A549 treated with GW870086 at 1 μM for 4 hours (cell line): ENCODE results near the gene ABHD6. TPM values are rescaled to one million over a fixed set of nuclear protein-coding genes. Genes with fewer than 3 reads are reported as not detected.

Experiments used
- total RNA-seq: library from RNA; stranded (reverse); fragments of 200-300 nt; extraction: Qiagen RNA extraction; gene quantifications from 5 replicates; pipeline ENCODE4 v1.2.3, GENCODE V29; 2022; ENCODE audit warnings: low read depth

ABHD6 gene, protein sequence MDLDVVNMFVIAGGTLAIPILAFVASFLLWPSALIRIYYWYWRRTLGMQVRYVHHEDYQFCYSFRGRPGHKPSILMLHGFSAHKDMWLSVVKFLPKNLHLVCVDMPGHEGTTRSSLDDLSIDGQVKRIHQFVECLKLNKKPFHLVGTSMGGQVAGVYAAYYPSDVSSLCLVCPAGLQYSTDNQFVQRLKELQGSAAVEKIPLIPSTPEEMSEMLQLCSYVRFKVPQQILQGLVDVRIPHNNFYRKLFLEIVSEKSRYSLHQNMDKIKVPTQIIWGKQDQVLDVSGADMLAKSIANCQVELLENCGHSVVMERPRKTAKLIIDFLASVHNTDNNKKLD
- total RNA-seq: 9.4 to 12.3 TPM (median 11.4 TPM) in 5 replicates

DNA sequence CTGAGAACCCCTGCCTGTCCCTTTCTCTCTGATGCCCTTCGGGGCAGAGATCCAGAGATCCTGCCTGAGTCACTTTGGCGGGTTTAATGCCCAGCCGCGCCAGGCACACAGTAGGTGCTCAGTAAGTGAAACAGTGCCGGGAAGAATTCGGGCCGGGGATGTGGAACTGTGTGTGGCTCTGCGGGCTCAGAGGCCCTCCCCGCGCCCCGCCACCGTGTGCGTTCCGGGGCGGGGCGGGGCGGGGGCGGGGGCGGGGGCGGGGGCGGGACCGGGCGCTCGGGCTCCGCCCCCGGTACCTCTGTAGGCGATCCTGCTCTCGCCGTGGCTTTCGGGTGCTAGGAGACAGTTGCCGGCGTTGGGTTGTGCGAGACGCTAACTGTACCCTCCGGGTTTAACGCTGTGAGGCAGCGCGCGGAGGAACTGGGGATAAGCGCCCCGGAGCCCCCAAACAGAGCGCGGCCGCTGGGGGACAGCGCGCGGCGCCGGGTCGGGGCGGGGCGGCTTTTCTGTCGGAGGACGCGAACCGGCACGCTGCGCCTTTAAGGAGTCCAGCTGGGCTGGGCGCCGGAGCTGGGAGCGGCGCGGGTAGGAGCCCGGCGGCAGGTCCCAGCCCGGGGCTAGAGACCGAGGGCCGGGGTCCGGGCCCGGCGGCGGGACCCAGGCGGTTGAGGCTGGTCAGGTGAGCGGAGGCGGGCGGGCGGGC is at the start of gene ABHD6:
TSS of gene ABHD6 (plus strand) at position 555 of the 703 bp plus-strand sequence. CDS start 18,795 bp downstream, outside the sequence.

DNA sequence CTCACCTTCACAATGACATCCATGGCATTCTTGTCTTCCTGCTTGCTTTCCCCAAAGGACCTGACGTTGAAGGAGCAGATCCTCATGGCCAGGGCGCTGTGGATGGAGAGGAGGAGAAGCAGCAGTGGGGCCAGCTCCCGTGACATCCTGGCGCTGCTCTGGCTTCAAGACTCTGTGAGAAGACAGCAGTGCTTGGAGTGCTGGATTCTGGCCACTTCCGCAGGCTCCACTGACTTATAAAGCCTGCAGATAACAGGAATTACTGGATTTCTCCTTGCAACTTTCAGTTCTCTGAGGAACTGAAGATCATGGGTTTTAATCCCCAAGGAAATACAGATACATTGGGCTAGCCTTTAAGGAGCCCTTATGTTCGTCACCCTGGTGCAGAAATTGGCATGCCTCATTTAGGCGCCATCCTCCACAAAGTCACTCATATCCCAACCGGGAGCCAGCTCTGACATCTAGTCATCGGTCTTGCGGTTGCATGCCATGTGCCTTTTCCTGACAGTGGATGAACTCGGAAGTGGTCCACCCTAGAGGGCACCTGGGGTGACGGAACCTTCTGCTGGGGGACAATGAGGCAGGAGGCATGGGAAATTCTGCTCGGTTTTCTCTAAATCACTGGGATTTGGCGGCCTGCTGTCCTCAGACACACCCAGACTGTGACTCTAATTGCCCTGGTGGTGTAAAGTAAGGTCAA is 26.7 kb upstream of the ABHD6 start, which contains the start of gene DNASE1L3:
TSS of gene DNASE1L3 (minus strand) at position 212 of the 700 bp plus-strand sequence. CDS start at position 146, 66 bp downstream.

DNA sequence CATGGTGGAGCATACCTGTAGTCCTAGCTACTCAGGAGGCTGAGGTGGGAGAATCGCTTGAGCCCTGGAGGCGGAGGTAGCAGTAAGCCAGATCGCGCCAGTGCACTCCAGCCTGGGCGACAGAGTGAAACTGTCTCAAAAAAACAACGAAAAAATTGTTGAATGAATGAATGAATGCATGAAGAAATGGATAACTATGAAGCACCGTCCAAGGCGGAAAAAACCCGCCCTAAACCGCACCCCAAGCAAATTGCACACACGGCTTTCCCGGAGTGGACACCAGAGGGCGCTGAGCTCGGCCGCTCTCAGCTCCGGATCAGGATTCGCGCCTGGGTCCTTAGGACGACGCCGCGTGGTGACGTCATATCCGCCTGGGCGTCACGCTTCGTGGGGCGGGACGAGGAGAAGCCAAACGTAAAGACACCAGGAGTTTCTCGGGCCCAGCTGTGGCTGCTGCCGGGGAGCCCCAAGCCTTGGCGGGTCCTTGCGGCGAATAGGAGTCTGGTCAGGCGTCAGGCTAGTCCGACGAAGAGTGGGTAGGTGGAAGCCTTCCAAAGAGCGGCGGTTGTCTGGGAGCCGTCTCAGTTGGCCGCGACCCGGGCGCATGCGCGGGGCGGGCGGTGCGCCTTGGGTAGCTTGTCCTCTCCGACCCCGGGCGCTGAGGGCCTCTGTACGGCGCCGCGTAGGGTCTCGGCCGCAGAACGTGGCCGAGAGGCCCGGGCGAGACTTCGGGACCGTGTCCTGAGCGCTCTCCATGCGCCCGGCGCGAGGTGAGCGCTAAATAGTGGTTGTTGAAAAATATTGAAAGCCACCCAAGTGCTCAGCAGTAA is 68.5 kb downstream of the ABHD6 start, which contains the start of the genes HTD2 and RPP14:
TSS of gene HTD2 (plus strand) at position 639 of the 830 bp plus-strand sequence. CDS start 11,094 bp downstream, outside the sequence.
TSS of gene RPP14 (plus strand) at position 364 of the 830 bp plus-strand sequence. CDS start 4,085 bp downstream, outside the sequence.

DNA sequence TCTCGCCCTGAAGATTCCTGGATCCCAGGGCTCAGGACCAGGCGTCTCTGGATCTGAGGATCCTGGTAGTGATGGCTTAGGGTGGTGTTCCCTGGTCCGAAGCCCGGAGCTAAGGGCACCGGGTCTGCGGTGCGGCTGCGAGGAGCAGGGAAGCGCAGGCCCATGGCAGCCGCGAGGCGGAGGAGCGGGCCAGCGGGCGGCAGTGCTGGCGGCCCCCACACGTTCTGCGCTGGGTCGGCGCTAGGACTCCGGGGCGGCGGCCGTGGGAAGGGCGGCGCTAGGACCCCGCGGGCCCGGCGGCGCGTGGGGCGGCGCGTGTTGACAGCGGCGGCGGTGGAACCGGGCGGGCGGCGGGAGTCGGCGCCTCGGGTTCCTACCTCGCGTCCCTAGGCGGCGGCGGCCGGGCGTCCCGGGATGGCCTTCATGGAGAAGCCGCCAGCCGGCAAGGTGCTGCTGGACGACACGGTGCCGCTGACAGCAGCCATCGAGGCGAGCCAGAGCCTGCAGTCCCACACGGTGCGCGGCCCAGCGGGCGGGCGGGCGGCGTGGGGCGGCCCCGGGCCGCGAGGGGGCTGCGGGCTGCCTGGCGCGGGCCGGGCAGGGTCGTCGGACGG is 95.1 kb downstream of the ABHD6 start, which contains the start of gene PXK:
TSS of gene PXK (plus strand) at position 318 of the 614 bp plus-strand sequence. CDS start at position 415, 97 bp downstream.

Other genes starting within 250 kb of the ABHD6 start
- 370 to 404 TPM (median 383 TPM) in 5 replicates for gene FLNB, start 229.4 kb upstream of the ABHD6 start, total RNA-seq
- 0.35 TPM in 1 of 5 replicates, not detected in the others for gene DNASE1L3, start 26.8 kb upstream of the ABHD6 start, total RNA-seq
- gene RPP14, start 68.5 kb downstream of the ABHD6 start, total RNA-seq: 9.8 to 12.3 TPM (median 10.1 TPM) in 5 replicates
- 6.7 to 8.2 TPM (median 8.1 TPM) in 5 replicates for gene HTD2, start 68.7 kb downstream of the ABHD6 start, total RNA-seq
- 4.9 to 6.7 TPM (median 6.3 TPM) in 5 replicates for gene PXK, start 95.1 kb downstream of the ABHD6 start, total RNA-seq
- gene PDHB, start 196.0 kb downstream of the ABHD6 start, total RNA-seq: 56.4 to 64.2 TPM (median 59.9 TPM) in 5 replicates